ENCODE data around the gene ING1. TPM values are rescaled to one million over a fixed set of nuclear protein-coding genes. Genes with fewer than 3 reads are reported as not detected.

ING1 gene
- total RNA-seq, 1 donor from 2014 or later, result 13.2 TPM

DNA sequence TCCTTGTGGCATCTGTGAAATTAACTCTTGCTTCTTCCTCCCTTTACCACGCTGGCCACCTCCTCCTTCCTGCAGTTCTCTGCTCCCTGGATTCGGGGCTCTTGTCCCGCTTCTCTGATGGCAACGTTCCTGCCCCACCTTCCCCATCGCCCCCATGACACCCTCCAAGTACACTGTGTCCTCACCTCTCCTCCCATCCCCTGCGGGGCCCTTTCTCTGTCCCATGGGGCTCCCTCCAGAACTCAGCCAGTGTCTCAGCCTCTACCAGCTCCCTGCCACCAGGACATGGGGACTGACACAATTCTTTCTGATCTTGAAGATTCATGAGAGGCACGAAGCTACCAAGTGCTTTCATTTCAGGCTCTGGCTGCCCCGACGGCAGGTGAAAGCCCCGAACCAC is 16.7 kb upstream of the ING1 start:
- Histone ChIP-seq H3K36me3 (peaks cover 63% of the 10 kb centered on the region), H3K27me3 (no peaks in the 10 kb centered on the region), H3K9me3 (no peaks in the 10 kb centered on the region), H3K4me3 (no peak overlapping the region), H3K4me1 (no peaks in the 10 kb centered on the region), H3K27ac (no peak overlapping the region)
- DNase-seq (no peak), ATAC-seq (no peak)
- TF ChIP-seq, protein P1, sequence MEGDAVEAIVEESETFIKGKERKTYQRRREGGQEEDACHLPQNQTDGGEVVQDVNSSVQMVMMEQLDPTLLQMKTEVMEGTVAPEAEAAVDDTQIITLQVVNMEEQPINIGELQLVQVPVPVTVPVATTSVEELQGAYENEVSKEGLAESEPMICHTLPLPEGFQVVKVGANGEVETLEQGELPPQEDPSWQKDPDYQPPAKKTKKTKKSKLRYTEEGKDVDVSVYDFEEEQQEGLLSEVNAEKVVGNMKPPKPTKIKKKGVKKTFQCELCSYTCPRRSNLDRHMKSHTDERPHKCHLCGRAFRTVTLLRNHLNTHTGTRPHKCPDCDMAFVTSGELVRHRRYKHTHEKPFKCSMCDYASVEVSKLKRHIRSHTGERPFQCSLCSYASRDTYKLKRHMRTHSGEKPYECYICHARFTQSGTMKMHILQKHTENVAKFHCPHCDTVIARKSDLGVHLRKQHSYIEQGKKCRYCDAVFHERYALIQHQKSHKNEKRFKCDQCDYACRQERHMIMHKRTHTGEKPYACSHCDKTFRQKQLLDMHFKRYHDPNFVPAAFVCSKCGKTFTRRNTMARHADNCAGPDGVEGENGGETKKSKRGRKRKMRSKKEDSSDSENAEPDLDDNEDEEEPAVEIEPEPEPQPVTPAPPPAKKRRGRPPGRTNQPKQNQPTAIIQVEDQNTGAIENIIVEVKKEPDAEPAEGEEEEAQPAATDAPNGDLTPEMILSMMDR (IDR thresholded peaks at IDR 0.05), result no peak
- intact Hi-C loops (cut with DNase I), result no loop called here

DNA sequence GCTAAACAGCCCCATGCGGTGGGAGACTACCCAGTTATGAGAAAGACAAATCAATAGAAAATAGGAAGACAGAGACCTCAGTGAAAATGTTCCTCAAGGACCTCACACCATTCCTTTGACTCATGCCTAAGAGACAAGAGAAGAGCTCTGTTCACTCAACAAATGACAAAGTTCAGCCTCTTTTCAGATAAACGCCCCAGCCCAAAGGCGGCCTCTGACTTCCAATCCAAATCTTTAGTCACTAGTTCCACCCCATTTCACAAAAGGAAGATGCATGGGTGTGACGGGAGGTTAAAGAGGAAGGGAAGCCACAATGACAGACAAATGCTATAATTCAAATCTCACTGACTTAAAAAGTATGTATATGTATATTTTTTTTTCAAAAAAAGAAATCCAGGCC is 15.7 kb upstream of the ING1 start:
- H3K9me3 ChIP-seq, result no peaks in the 10 kb centered on the region
- ATAC-seq (peak; percentile 68), DNase-seq (no peak)
- TF ChIP-seq, protein P1 (IDR thresholded peaks at IDR 0.05), result no peak
- H3K27ac ChIP-seq, result peak overlapping the region; percentile 15
- H3K4me1 ChIP-seq, result peaks cover 6% of the 10 kb centered on the region
- H3K27me3 ChIP-seq, result no peaks in the 10 kb centered on the region
- intact Hi-C loops (cut with DNase I), result no loop called here
- no peak overlapping the region for H3K4me3 ChIP-seq
- H3K36me3 ChIP-seq, result peaks cover 63% of the 10 kb centered on the region

DNA sequence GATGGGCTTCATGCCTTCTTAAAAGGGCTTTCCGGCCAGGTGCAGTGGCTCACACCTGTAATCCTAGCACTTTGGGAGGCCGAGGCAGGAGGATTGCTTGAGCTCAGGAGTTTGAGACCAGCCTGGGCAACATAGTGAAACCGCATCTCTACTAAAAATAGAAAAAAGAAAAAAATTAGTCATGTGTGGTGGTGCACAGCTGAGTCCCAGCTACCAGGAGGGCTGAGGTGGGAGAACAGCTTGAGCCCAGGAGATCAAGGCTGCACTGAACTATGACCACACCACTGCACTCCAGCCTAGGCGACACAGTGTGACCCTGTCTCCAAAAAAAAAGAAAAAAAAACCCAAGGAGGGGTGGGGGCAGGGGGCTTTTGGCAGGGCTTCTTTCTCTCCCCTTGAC is 14.8 kb upstream of the ING1 start:
- no peaks in the 10 kb centered on the region for H3K9me3 ChIP-seq
- H3K36me3 ChIP-seq, result peaks cover 62% of the 10 kb centered on the region
- no peak for DNase-seq
- H3K27me3 ChIP-seq, result no peaks in the 10 kb centered on the region
- TF ChIP-seq, protein P1 (IDR thresholded peaks at IDR 0.05), result no peak
- no peak for ATAC-seq
- intact Hi-C loops (cut with DNase I), result no loop called here
- H3K27ac ChIP-seq, result peak overlapping the region; percentile 15
- no peak overlapping the region for H3K4me3 ChIP-seq
- H3K4me1 ChIP-seq, result peaks cover 14% of the 10 kb centered on the region

DNA sequence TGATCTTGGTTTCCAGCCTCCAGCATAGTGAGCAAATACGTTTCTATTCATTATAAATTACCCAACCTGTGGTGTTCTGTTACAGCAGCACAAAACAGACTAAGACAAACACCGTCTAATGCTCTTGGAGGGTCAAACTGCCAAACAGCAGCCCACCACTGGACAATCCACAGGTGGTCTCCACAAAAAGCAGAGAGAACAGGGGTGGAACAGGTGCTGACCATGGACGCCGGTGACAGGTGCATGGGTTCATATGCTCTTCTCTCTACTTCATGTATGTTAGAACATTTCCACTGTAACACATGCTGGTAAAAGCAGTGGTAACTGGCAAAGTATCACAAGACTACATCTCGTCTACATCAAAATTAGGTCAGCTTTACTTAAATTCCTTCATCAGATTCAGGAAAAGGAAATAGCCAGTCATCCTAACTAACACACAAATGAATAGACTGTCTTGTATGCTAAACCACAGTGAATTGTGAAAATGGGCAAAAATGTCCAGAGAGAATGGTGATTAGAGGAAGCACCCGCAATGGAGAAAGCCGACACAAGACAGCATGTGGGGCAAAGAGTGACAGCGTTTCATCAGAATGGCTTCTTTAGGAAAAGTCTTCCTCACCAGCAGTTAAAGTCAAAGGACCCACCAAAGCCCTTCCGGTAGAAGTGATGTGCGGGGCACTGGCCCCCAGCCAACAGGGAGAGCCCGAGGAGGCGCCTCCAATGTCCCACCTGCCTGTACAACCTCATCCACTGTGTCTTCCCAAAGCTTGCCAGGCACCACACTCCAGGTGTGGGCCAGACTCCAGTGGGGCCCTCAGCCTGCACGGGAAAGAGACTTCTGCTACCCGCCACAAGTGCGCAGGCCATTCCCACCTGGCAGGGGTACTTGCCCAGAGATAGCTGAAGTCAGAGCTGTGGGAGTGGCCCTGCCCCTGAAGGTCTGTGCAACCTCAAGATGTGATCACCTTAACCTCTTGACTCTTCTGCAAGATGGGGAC is 14.1 kb upstream of the ING1 start:
- Histone ChIP-seq H3K9me3 (no peaks in the 10 kb centered on the region), H3K27me3 (no peaks in the 10 kb centered on the region), H3K4me3 (no peak overlapping the region), H3K36me3 (peaks cover 54% of the 10 kb centered on the region), H3K27ac (peak overlapping the region; percentile 5), H3K4me1 (peaks cover 21% of the 10 kb centered on the region)
- TF ChIP-seq, protein P1 (IDR thresholded peaks at IDR 0.05), result no peak
- intact Hi-C loops (cut with DNase I), result no loop called here
- DNase-seq (no peak), ATAC-seq (peak; percentile 79)

DNA sequence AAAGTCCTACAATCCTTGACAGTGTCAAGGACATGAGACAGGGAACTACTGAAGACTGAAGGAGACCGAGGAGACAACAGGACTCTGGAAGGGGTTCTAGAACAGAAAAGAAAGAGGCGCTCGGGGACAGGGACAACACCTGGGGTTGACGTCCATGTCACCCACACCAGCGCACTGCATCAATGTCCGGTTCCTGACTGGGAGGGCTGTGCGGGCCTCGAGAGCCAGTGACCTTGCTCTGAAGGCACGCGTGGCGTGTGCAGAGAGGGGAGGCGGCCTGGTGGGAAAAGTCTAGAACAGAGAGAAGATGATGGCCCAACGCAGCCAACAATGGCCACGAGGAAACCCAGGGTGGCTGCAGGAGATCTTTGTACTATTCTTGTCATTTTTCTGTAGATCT is 13.3 kb upstream of the ING1 start:
- H3K27me3 ChIP-seq, result no peaks in the 10 kb centered on the region
- H3K27ac ChIP-seq, result no peak overlapping the region
- ATAC-seq, result no peak
- H3K36me3 ChIP-seq, result peaks cover 51% of the 10 kb centered on the region
- intact Hi-C loops (cut with DNase I), result no loop called here
- peaks cover 28% of the 10 kb centered on the region for H3K4me1 ChIP-seq
- no peak for DNase-seq
- TF ChIP-seq, protein P1 (IDR thresholded peaks at IDR 0.05), result no peak
- no peaks in the 10 kb centered on the region for H3K9me3 ChIP-seq
- H3K4me3 ChIP-seq, result no peak overlapping the region
